OCI-LY7 (cell line): ENCODE data around the gene SEC24D.

Experiments used
- CTCF ChIP-seq: fragments of 200-600 bp; sonication (generic); conservative IDR thresholded peaks from 2 replicates; pipeline ENCODE4 v1.5.1; 2014; ENCODE audit warnings: mild to moderate bottlenecking, antibody characterized with exemption, low read length, moderate library complexity, mixed read lengths
- EZH2phosphoT487 ChIP-seq: fragments of 200-600 bp; sonication (generic); IDR thresholded peaks from 2 replicates; pipeline ENCODE4 v1.6.1; 2018; ENCODE audit warnings: low read depth, borderline replicate concordance, mild to moderate bottlenecking, mixed run types, antibody characterized with exemption, low read length, moderate library complexity, mixed read lengths

GRCh38 chr4:118829107-118829506, 6.8 kb downstream of the SEC24D start:
- TF ChIP-seq CTCF, result no peak
- no peak for TF ChIP-seq EZH2phosphoT487
